CD4-positive, alpha-beta memory T cell (primary cell): Measurements from ENCODE around the gene IL32. TPM values are rescaled to one million over a fixed set of nuclear protein-coding genes. Genes with fewer than 3 reads are reported as not detected.
"Not testable (repeated sequence)": the region's sequence is repeated elsewhere in the genome, so short reads cannot be mapped to it uniquely, and the experiment has no call there.

Experiments used
- CTCF ChIA-PET: fragments of 350-600 bp; sonication (Branson Sonifier 250); formaldehyde crosslinking; loops from one replicate; lab custom pipeline; 2021; ENCODE audit warnings: inconsistent platforms; ENCODE audit not compliant: partially characterized antibody; lab: Charles Lee
- POLR2A ChIA-PET: fragments of 350-600 bp; sonication (Branson Sonifier 250); formaldehyde crosslinking; loops from one replicate; lab custom pipeline; 2021; ENCODE audit not compliant: partially characterized antibody; lab: Charles Lee
- DNase-seq, 5 donors: peaks; one replicate each; pipeline versions ENCODE4 v3.0.0 to v3.0.0-alpha.2; 2020 to 2022; ENCODE audit warnings: mixed read lengths in 1 of 5
- H3K27ac ChIP-seq: one replicate; pipeline ENCODE4 v1.7.0; 2013; ENCODE audit warnings: low read depth, low read length
- H3K27me3 ChIP-seq: 2 replicates; pipeline ENCODE4 v1.7.0; 2013; ENCODE audit warnings: mild to moderate bottlenecking, low read length, moderate library complexity; ENCODE audit not compliant: insufficient read depth
- H3K36me3 ChIP-seq: 2 replicates; pipeline ENCODE4 v1.7.0; 2013; ENCODE audit warnings: mild to moderate bottlenecking, low read length, moderate library complexity; ENCODE audit not compliant: insufficient read depth
- H3K4me1 ChIP-seq: 2 replicates; pipeline ENCODE4 v1.7.0; 2013; ENCODE audit warnings: mild to moderate bottlenecking, low read length, moderate library complexity; ENCODE audit not compliant: insufficient read depth
- H3K4me3 ChIP-seq, 2 donors: one replicate each; pipeline ENCODE4 v1.7.0; 2013; ENCODE audit warnings: low read length in 2 of 2, mild to moderate bottlenecking in 1 of 2
- H3K9me3 ChIP-seq, 2 donors: one replicate each; pipeline ENCODE4 v1.7.0; 2013; ENCODE audit warnings: low read length in 2 of 2, control low read depth in 1 of 2; ENCODE audit not compliant: control insufficient read depth in 1 of 2
- H3K27ac Mint-ChIP-seq, 7 donors: one replicate each; pipeline ENCODE4 v1.8.0; 2020 to 2021; ENCODE audit warnings: mixed read lengths in 7 of 7, mild to moderate bottlenecking in 6 of 7, inconsistent platforms in 3 of 7, moderate library complexity in 3 of 7
- H3K27me3 Mint-ChIP-seq, 2 donors: one replicate each; pipeline ENCODE4 v1.8.0; 2020 to 2021; ENCODE audit warnings: mixed read lengths in 2 of 2
- H3K36me3 Mint-ChIP-seq, 2 donors: one replicate each; pipeline ENCODE4 v1.8.0; 2020 to 2021; ENCODE audit warnings: mixed read lengths in 2 of 2, inconsistent platforms in 1 of 2, mild to moderate bottlenecking in 1 of 2
- H3K4me1 Mint-ChIP-seq, 4 donors: one replicate each; pipeline ENCODE4 v1.8.0; 2020 to 2021; ENCODE audit warnings: mixed read lengths in 4 of 4, mild to moderate bottlenecking in 1 of 4
- H3K4me3 Mint-ChIP-seq, 8 donors: one replicate each; pipeline ENCODE4 v1.8.0; 2020 to 2021; ENCODE audit warnings: mixed read lengths in 8 of 8, mild to moderate bottlenecking in 7 of 8, moderate library complexity in 6 of 8, inconsistent platforms in 3 of 8
- H3K9me3 Mint-ChIP-seq, 8 donors: one replicate each; pipeline ENCODE4 v1.8.0; 2020 to 2021; ENCODE audit warnings: mixed read lengths in 8 of 8, mild to moderate bottlenecking in 5 of 8, inconsistent platforms in 3 of 8, moderate library complexity in 1 of 8
- intact Hi-C: fragments of 100-400 bp; cut with micrococcal nuclease; formaldehyde crosslinking; loops from one replicate; pipeline ENCODE4 v1.15.1; 2023
- polyA plus RNA-seq, 2 donors: library from polyadenylated mRNA; unstranded; fragments of 300-500 nt; fragmentation: Illumina TruSeq; gene quantifications; one replicate each; pipeline ENCODE4 v1.2.3, GENCODE V29; 2021
- total RNA-seq, 2 experiments: library from RNA; stranded (reverse); gene quantifications; one replicate each; pipeline ENCODE4 v1.2.3, GENCODE V29; 2021

The IL32 gene
- total and polyA plus RNA-seq, 4 experiments from 2014 or later: 752 to 3,174 (median 1,961) TPM

DNA sequence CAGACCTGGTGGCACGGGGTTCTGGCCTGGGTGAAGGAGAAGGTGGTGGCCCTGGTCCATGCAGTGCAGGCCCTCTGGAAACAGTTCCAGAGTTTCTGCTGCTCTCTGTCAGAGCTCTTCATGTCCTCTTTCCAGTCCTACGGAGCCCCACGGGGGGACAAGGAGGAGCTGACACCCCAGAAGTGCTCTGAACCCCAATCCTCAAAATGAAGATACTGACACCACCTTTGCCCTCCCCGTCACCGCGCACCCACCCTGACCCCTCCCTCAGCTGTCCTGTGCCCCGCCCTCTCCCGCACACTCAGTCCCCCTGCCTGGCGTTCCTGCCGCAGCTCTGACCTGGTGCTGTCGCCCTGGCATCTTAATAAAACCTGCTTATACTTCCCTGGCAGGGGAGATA lies 3.7 kb downstream of the IL32 start:
- peak overlapping the region in 7 of 8 donors; percentile 29 to 84 (median 47) for H3K4me3 Mint-ChIP-seq
- H3K27me3 Mint-ChIP-seq, H3K9me3 ChIP-seq, H3K4me3 ChIP-seq, H3K9me3 Mint-ChIP-seq, H3K27ac ChIP-seq, DNase-seq, intact Hi-C loops, H3K27me3 ChIP-seq: not testable (repeated sequence)
- ChIA-PET CTCF (interaction anchor here (0.5 to 13.3 kb wide), 5 partner anchors 10 to 60 kb away, joined by 4 to 249 read pairs (median 13); partner anchors contain the start of gene ZSCAN10), POLR2A (interaction anchor here (2.3 to 8.8 kb wide), 9 partner anchors 7 to 66 kb away, joined by 6 to 217 read pairs (median 22); partner anchors contain the start of genes ZNF213 and ZSCAN10)
- Histone ChIP-seq H3K4me1 (peaks cover 78% of the 10 kb centered on the region), H3K36me3 (peaks cover 21% of the 10 kb centered on the region)
- H3K36me3 Mint-ChIP-seq: peaks cover 46% of the 10 kb centered on the region in 2 donors
- peak overlapping the region in 6 of 7 donors; percentile 44 to 92 (median 84) for H3K27ac Mint-ChIP-seq
- H3K4me1 Mint-ChIP-seq: peaks cover 46 to 94% (median 63%) of the 10 kb centered on the region in 4 donors

DNA sequence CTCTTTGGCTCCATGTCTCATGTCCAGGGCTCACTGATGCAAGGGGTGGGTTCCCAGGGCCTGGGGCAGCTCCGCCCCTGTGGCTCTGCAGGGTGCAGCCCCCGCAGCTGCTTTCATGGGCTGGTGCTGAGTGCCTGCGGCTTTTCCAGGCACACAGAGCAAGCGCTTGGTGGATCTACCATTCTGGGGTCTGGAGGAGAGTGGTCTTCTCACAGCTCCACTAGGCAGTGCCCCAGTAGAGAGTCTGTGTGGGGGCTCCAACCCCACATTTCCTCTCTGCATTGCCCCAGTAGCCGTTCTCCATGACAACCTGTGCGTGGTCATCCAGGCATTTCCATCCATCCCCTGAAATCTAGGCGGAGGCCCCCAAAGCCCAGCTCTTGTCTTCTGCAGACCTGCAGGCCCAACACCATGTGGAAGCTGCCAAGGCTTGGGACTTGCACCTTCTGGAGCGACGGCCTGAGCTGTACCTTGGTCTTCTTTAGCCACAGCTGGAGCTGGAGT lies 5.2 kb downstream of the IL32 start:
- peaks cover 37 to 43% of the 10 kb centered on the region in 2 donors for H3K36me3 Mint-ChIP-seq
- intact Hi-C loops: no loop called here
- peaks cover 54 to 94% (median 67%) of the 10 kb centered on the region in 4 donors for H3K4me1 Mint-ChIP-seq

DNA sequence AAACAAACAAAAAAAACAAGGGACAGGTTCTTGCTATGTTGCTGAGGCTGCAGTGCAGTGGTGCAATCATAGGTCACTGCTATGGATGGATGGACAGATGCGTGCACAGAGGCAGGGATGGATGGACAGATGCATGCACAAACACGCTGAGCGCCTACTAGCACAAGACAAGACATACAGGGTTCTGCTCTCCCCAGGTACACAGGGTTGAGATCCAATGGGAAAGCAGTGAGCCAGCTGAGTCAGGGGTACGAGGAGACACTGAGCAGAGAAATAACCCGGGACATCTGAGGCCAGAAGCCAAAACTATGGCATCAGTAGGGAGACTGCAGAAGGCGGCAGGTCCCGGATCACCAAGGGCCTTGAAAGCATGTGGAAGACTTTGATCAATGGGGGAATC lies 6.2 kb downstream of the IL32 start:
- peaks cover 92% of the 10 kb centered on the region for H3K4me1 ChIP-seq
- DNase-seq: no peak
- Mint-ChIP-seq H3K27me3 (no peaks in the 10 kb centered on the region), H3K4me1 (peaks cover 58 to 95% (median 74%) of the 10 kb centered on the region in 4 donors), H3K27ac (peak overlapping the region; percentile 63 to 96 (median 88)), H3K36me3 (peaks cover 30 to 35% of the 10 kb centered on the region in 2 donors), H3K4me3 (peak overlapping the region; percentile 45 to 84 (median 72)), H3K9me3 (peaks cover 0 to 2% (median 0%) of the 10 kb centered on the region in 8 donors)
- peaks cover 21% of the 10 kb centered on the region for H3K36me3 ChIP-seq
- intact Hi-C loops: no loop called here
- no peak overlapping the region for H3K27ac ChIP-seq
- CTCF ChIA-PET: interaction anchor here (1.0 to 1.9 kb wide), 6 partner anchors 12 to 96 kb away, joined by 3 to 8 read pairs (median 4); no protein-coding TSS in a partner anchor
- POLR2A ChIA-PET: interaction anchor here (0.7 to 11.4 kb wide), 12 partner anchors 5 to 100 kb away, joined by 3 to 217 read pairs (median 6); partner anchors contain the start of genes IL32 and ZSCAN10
- no peaks in the 10 kb centered on the region for H3K9me3 ChIP-seq
- H3K4me3 ChIP-seq: no peak overlapping the region
- H3K27me3 ChIP-seq: no peaks in the 10 kb centered on the region

More for the DNA sequence above, 5.2 kb downstream of the IL32 start:
- H3K4me3 Mint-ChIP-seq: peak overlapping the region in 3 of 8 donors; percentile 9 to 84 (median 68)
- POLR2A ChIA-PET: interaction anchor here (0.7 to 11.4 kb wide), 18 partner anchors 4 to 101 kb away, joined by 3 to 217 read pairs (median 5); partner anchors contain the start of genes IL32 and ZSCAN10
- Histone ChIP-seq H3K27me3 (no peaks in the 10 kb centered on the region), H3K4me1 (peaks cover 82% of the 10 kb centered on the region), H3K36me3 (peaks cover 21% of the 10 kb centered on the region), H3K27ac (no peak overlapping the region), H3K4me3 (no peak overlapping the region), H3K9me3 (no peaks in the 10 kb centered on the region)
- H3K27me3 Mint-ChIP-seq: no peaks in the 10 kb centered on the region
- peaks cover 0 to 4% (median 0%) of the 10 kb centered on the region in 8 donors for H3K9me3 Mint-ChIP-seq
- no peak for DNase-seq
- CTCF ChIA-PET: interaction anchor here (1.0 to 1.9 kb wide), 6 partner anchors 11 to 97 kb away, joined by 3 to 8 read pairs (median 4); no protein-coding TSS in a partner anchor
- peak overlapping the region; percentile 36 to 94 (median 86) for H3K27ac Mint-ChIP-seq

DNA sequence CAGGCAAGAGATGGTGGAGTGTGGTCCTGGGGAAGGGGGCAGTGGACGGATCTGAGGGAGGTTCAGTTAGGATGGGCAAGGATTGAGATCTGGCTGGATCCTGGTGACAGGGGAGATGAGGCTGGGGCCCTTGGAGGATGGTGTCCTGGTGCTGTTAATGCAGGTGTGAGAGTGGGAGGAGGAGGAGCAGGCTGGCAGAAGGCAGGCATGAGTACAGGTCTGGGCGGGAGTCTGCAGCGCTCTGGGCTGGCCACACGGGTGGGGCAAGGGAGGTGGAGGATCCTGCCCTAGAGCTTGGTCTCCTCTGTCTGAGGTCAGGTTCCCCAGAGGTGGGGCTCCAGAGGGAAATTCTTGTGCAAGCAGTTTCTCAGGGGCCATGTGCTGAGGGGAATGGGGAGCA lies 6.7 kb downstream of the IL32 start:
- Mint-ChIP-seq H3K4me1 (peaks cover 62 to 96% (median 78%) of the 10 kb centered on the region in 4 donors), H3K36me3 (peaks cover 29 to 33% of the 10 kb centered on the region in 2 donors), H3K4me3 (peak overlapping the region in 7 of 8 donors; percentile 55 to 84 (median 74)), H3K27ac (peak overlapping the region; percentile 63 to 96 (median 88))
- H3K27ac ChIP-seq, H3K9me3 ChIP-seq, H3K27me3 Mint-ChIP-seq, intact Hi-C loops, H3K4me3 ChIP-seq, H3K27me3 ChIP-seq, H3K9me3 Mint-ChIP-seq: not testable (repeated sequence)
- Histone ChIP-seq H3K4me1 (peaks cover 96% of the 10 kb centered on the region), H3K36me3 (peaks cover 20% of the 10 kb centered on the region)
- ChIA-PET CTCF (interaction anchor here (0.8 kb wide), 1 partner anchor 12 kb away, joined by 3 read pairs; no protein-coding TSS in a partner anchor), POLR2A (interaction anchor here (1.5 to 11.4 kb wide), 3 partner anchors 5 to 13 kb away, joined by 3 to 217 read pairs (median 47); partner anchors contain the start of gene IL32)
- DNase-seq: peak in 1 of 5 donors; percentile 43

DNA sequence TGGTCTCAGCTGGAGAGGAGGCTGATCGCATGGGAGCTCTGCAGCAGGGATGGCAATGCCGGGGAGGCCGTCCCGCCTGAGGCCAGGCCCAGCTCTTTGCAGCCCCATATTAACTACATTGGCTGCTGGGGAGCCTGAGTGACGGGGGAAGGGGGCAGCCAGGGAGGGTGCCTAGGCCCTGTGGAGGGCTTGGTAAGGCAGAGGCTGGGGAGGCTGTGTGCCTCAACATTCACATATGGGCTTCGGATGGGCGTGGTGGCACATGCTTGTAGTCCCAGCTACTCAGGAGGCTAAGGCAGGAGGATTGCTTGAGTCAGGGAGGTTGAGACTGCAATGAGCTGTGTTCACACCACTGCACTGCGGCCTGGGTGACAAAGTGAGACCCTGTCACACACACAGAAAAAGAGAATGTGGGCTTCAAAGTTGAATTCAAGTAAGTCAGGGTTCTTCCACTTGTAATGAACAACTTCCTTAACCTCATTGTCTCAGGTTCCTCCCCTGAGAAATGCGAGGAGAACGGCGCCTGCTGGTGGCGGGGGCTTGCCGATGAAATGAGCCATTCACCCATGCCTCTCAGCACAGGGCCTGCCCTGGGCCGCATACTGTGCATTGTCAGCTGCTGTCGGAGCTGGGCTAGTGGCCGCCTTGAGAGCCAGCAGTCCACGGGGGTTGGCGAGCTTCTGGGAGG lies 7.3 kb downstream of the IL32 start:
- H3K27me3 ChIP-seq, H3K27me3 Mint-ChIP-seq, H3K4me3 ChIP-seq, H3K9me3 ChIP-seq, intact Hi-C loops, H3K9me3 Mint-ChIP-seq: not testable (repeated sequence)
- Histone ChIP-seq H3K27ac (peak overlapping the region; percentile 12), H3K4me1 (peaks cover 96% of the 10 kb centered on the region), H3K36me3 (peaks cover 14% of the 10 kb centered on the region)
- peak; percentile 32 to 68 (median 48) for DNase-seq
- Mint-ChIP-seq H3K4me3 (peak overlapping the region in 6 of 8 donors; percentile 74 to 87 (median 78)), H3K27ac (peak overlapping the region in 6 of 7 donors; percentile 36 to 99 (median 94)), H3K36me3 (peaks cover 23 to 28% of the 10 kb centered on the region in 2 donors), H3K4me1 (peaks cover 65 to 96% (median 79%) of the 10 kb centered on the region in 4 donors)
- CTCF ChIA-PET: interaction anchor here (0.8 to 8.2 kb wide), 2 partner anchors 13 to 25 kb away, joined by 3 to 78 read pairs; partner anchors contain the start of gene ZSCAN10
- POLR2A ChIA-PET: interaction anchor here (1.5 to 11.4 kb wide), 4 partner anchors 6 to 20 kb away, joined by 3 to 217 read pairs (median 42); partner anchors contain the start of gene IL32

DNA sequence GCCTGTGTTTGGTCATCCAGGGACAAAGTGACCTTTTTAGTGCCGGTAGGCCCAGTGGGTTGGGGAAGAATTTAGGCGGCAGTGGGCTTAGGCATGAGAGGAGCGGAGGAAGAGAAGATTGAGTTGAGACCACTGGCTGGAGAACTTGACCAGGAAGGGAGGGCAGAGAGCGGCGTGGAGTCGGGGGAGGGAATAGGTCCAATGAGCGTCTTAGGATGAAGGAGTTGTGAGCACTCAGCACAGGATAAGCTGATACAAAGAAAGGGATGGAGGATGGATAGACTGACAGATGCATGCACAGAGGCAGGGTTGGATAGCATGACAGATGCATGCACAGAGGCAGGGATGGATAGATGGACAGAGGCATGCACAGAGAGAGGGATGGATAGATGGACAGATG lies 8.0 kb downstream of the IL32 start:
- peaks cover 16 to 26% of the 10 kb centered on the region in 2 donors for H3K36me3 Mint-ChIP-seq
- peak overlapping the region; percentile 74 to 87 (median 82) for H3K4me3 Mint-ChIP-seq
- H3K27ac Mint-ChIP-seq: peak overlapping the region; percentile 91 to 99 (median 97)
- Histone ChIP-seq H3K9me3 (no peaks in the 10 kb centered on the region), H3K27me3 (no peaks in the 10 kb centered on the region), H3K36me3 (peaks cover 7% of the 10 kb centered on the region), H3K4me3 (peak overlapping the region in 1 of 2 donors; percentile 26), H3K4me1 (peaks cover 96% of the 10 kb centered on the region), H3K27ac (peak overlapping the region; percentile 77)
- intact Hi-C loops: no loop called here
- H3K4me1 Mint-ChIP-seq: peaks cover 67 to 96% (median 81%) of the 10 kb centered on the region in 4 donors
- peaks cover 0 to 1% (median 0%) of the 10 kb centered on the region in 8 donors for H3K9me3 Mint-ChIP-seq
- CTCF ChIA-PET: interaction anchor here (4.8 to 8.2 kb wide), 3 partner anchors 9 to 25 kb away, joined by 33 to 78 read pairs (median 57); partner anchors contain the start of genes IL32 and ZSCAN10
- no peak for DNase-seq
- POLR2A ChIA-PET: interaction anchor here (4.8 to 11.4 kb wide), 4 partner anchors 7 to 55 kb away, joined by 37 to 217 read pairs (median 68); partner anchors contain the start of gene IL32
- H3K27me3 Mint-ChIP-seq: no peaks in the 10 kb centered on the region
